ENCODE results near the gene P2RY2.

P2RY2 gene

GRCh38 chr11:73173755-73174494 lies 44.2 kb upstream of the P2RY2 start:
- TF ChIP-seq TAF1 (IDR thresholded peaks at IDR 0.05; ENCODE audit: borderline replicate concordance, insufficient read depth, low read length) (no peak), SIN3A (IDR thresholded peaks at IDR 0.05; ENCODE audit: borderline replicate concordance, insufficient read depth, low read length) (no peak), FOXP2 (optimal IDR thresholded peaks at IDR 0.05; ENCODE audit: borderline replicate concordance, extremely low read depth, extremely low read length, insufficient read depth) (no peak)

DNA sequence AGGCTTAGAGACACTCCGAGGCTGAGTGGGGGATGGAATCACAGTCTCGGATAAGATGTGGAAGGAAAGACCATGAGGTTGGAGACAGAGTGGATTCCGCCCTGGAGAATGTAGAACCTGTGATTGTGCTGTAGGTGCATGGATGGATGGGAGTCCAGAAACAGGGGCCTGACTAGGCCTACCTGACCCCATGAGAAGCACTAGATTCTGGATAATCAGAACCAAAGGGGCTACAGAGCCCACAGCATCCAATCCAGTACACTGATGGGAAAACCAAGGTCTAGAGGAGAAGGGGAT lies 43.6 kb upstream of the P2RY2 start:
- TF ChIP-seq POLR2AphosphoS5 (IDR thresholded peaks at IDR 0.05; ENCODE audit: low read depth, low read length) (no peak), FOXP2 (optimal IDR thresholded peaks at IDR 0.05; ENCODE audit: borderline replicate concordance, extremely low read depth, extremely low read length, insufficient read depth) (no peak), SIN3A (IDR thresholded peaks at IDR 0.05; ENCODE audit: borderline replicate concordance, insufficient read depth, low read length) (no peak), TAF1 (IDR thresholded peaks at IDR 0.05; ENCODE audit: borderline replicate concordance, insufficient read depth, low read length) (no peak)
- TF ChIP-seq, protein P1, sequence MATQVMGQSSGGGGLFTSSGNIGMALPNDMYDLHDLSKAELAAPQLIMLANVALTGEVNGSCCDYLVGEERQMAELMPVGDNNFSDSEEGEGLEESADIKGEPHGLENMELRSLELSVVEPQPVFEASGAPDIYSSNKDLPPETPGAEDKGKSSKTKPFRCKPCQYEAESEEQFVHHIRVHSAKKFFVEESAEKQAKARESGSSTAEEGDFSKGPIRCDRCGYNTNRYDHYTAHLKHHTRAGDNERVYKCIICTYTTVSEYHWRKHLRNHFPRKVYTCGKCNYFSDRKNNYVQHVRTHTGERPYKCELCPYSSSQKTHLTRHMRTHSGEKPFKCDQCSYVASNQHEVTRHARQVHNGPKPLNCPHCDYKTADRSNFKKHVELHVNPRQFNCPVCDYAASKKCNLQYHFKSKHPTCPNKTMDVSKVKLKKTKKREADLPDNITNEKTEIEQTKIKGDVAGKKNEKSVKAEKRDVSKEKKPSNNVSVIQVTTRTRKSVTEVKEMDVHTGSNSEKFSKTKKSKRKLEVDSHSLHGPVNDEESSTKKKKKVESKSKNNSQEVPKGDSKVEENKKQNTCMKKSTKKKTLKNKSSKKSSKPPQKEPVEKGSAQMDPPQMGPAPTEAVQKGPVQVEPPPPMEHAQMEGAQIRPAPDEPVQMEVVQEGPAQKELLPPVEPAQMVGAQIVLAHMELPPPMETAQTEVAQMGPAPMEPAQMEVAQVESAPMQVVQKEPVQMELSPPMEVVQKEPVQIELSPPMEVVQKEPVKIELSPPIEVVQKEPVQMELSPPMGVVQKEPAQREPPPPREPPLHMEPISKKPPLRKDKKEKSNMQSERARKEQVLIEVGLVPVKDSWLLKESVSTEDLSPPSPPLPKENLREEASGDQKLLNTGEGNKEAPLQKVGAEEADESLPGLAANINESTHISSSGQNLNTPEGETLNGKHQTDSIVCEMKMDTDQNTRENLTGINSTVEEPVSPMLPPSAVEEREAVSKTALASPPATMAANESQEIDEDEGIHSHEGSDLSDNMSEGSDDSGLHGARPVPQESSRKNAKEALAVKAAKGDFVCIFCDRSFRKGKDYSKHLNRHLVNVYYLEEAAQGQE (IDR thresholded peaks at IDR 0.05; ENCODE audit: insufficient read depth in 1 of 2, low read depth in 2 of 2, low read length in 2 of 2) = no peak

- TF ChIP-seq POLR2AphosphoS5 (IDR thresholded peaks at IDR 0.05; ENCODE audit: low read depth, low read length) (no peak), TAF1 (IDR thresholded peaks at IDR 0.05; ENCODE audit: borderline replicate concordance, insufficient read depth, low read length) (no peak), FOXP2 (optimal IDR thresholded peaks at IDR 0.05; ENCODE audit: borderline replicate concordance, extremely low read depth, extremely low read length, insufficient read depth) (no peak), SIN3A (IDR thresholded peaks at IDR 0.05; ENCODE audit: borderline replicate concordance, insufficient read depth, low read length) (no peak)
- TF ChIP-seq, protein P1 (IDR thresholded peaks at IDR 0.05; ENCODE audit: insufficient read depth in 1 of 2, low read depth in 2 of 2, low read length in 2 of 2) = no peak
Observed at GRCh38 chr11:73175551-73176144, 42.4 kb upstream of the P2RY2 start.

GRCh38 chr11:73176145-73176873 lies 41.8 kb upstream of the P2RY2 start:
- TF ChIP-seq POLR2AphosphoS5 (IDR thresholded peaks at IDR 0.05; ENCODE audit: low read depth, low read length) (no peak), SIN3A (IDR thresholded peaks at IDR 0.05; ENCODE audit: borderline replicate concordance, insufficient read depth, low read length) (no peak), TAF1 (IDR thresholded peaks at IDR 0.05; ENCODE audit: borderline replicate concordance, insufficient read depth, low read length) (no peak), FOXP2 (optimal IDR thresholded peaks at IDR 0.05; ENCODE audit: borderline replicate concordance, extremely low read depth, extremely low read length, insufficient read depth) (no peak)
- TF ChIP-seq, protein P1 (IDR thresholded peaks at IDR 0.05; ENCODE audit: insufficient read depth in 1 of 2, low read depth in 2 of 2, low read length in 2 of 2) = no peak

- TF ChIP-seq, protein P1 (IDR thresholded peaks at IDR 0.05; ENCODE audit: insufficient read depth in 1 of 2, low read depth in 2 of 2, low read length in 2 of 2) = no peak
- TF ChIP-seq POLR2AphosphoS5 (IDR thresholded peaks at IDR 0.05; ENCODE audit: low read depth, low read length) = no peak
- TF ChIP-seq SIN3A (IDR thresholded peaks at IDR 0.05; ENCODE audit: borderline replicate concordance, insufficient read depth, low read length) = no peak
Observed at GRCh38 chr11:73176874-73177155, 41.3 kb upstream of the P2RY2 start.
